ENCODE measurements around the gene SAP30BP. TPM values are rescaled to one million over a fixed set of nuclear protein-coding genes. Genes with fewer than 3 reads are reported as not detected.

The SAP30BP gene
- total RNA-seq, 1 experiment from 2014 or later = 26.5 TPM

DNA sequence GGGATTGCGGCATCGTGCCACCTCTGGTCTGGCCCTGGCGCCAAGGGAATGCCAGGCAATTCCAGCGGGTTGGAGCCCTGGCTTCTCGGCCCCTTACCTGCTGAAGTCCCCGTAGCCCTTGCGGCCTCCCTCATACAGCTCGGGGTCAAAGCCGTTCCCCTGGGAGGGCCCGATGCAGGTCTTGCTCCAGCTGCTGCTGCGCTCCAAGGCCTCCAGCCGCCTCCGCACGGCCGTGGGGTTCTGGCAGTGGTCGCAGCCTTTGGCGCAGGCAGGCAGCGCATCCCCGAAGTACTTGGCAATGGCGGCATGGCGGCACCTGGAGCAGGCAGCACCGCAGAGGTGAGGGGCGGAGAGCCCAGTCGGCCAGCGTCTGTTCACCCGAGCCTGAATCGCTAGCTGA, 35.8 kb upstream of the SAP30BP start:
- no peaks in the 10 kb centered on the region for H3K9me2 ChIP-seq (replicated peaks; ENCODE audit: insufficient read depth, low read length)
- no peak overlapping the region for H3K4me3 ChIP-seq (ENCODE audit: low read length)
- H3K4me1 ChIP-seq (ENCODE audit: low read length) = peaks cover 18% of the 10 kb centered on the region
- H4K20me1 ChIP-seq (ENCODE audit: insufficient read depth, low read depth, low read length) = peaks cover 13% of the 10 kb centered on the region; the same call in 1 of the 2 replicates
- H3K9me3 ChIP-seq (ENCODE audit: low read length) = no peaks in the 10 kb centered on the region
- DNase-seq = no peak
- H3K9ac ChIP-seq (ENCODE audit: low read length) = no peak overlapping the region
- H2AFZ ChIP-seq (ENCODE audit: low read length) = no peak overlapping the region
- no peak overlapping the region for H3K27ac ChIP-seq (ENCODE audit: low read length)
- no peaks in the 10 kb centered on the region for H3K36me3 ChIP-seq (ENCODE audit: insufficient read depth, low read length)
- no peaks in the 10 kb centered on the region for H3K27me3 ChIP-seq (ENCODE audit: low read length)
- no peaks in the 10 kb centered on the region for H3K79me2 ChIP-seq (ENCODE audit: low read length)
- H3K4me2 ChIP-seq (ENCODE audit: low read depth, low read length, poor library complexity, severe bottlenecking) = no peak overlapping the region

DNA sequence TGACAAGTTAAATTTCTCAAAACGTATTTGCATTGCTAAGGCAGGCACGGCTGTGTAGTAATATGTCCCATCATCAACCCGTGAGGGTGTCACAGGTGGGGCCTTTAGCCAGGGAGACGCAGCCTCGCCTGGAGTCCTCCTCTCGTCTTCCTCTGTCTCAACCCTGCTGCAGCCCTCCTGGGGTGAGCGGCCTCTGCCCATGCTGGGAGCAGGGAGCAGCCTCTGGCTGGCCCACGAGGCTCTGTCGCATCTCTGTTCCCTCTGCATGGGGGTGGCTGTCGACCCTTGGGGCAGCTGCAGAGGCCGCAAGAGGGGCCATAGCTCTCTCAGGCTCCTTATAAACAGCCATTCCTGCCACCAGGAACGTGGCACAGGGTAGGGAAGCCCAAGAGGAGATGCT, 34.7 kb upstream of the SAP30BP start:
- Histone ChIP-seq H3K4me1 (ENCODE audit: low read length) (peaks cover 18% of the 10 kb centered on the region), H4K20me1 (ENCODE audit: insufficient read depth, low read depth, low read length) (peaks cover 18% of the 10 kb centered on the region; the same call in 1 of the 2 replicates), H3K27ac (ENCODE audit: low read length) (no peak overlapping the region), H3K9me3 (ENCODE audit: low read length) (no peaks in the 10 kb centered on the region), H3K36me3 (ENCODE audit: insufficient read depth, low read length) (no peaks in the 10 kb centered on the region), H2AFZ (ENCODE audit: low read length) (no peak overlapping the region), H3K27me3 (ENCODE audit: low read length) (no peaks in the 10 kb centered on the region), H3K9me2 (replicated peaks; ENCODE audit: insufficient read depth, low read length) (no peaks in the 10 kb centered on the region), H3K4me2 (ENCODE audit: low read depth, low read length, poor library complexity, severe bottlenecking) (no peak overlapping the region), H3K9ac (ENCODE audit: low read length) (no peak overlapping the region), H3K4me3 (ENCODE audit: low read length) (no peak overlapping the region), H3K79me2 (ENCODE audit: low read length) (no peaks in the 10 kb centered on the region)
- no peak for DNase-seq

DNA sequence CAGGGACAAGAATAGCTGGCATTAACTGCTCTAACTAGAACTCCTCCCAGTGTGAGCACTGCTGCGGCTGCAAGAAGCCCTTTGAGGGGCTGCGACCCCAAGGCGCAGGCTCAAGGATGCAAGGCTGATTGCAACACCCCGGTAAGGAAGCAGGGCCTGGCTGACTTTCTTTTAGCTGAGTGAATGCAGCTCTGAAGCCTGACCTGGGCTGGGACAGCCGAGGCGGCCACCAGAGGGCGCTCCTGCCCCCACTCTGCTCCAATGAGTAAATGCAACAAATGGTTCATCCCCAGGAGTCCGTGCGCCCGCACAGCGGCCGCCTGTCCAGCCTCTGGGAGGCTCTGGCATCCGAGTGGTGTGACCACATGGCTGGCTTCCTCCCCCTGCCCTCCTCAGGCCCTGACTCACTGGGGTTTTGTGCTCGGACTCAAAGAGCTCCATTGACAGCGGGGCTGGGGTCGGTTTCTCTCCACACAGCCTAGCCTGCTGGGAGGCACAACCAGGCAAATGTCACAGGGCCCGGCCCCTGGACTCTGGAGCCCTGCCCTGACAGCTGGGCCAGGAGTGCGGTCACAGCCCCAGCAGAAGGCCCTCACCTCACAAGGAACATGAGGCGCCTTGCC, 34.2 kb upstream of the SAP30BP start, which contains the start of gene SMIM5:
Gene SMIM5, plus strand, starts transcription at position 572 of the 623 bp plus-strand sequence. CDS start 6,768 bp downstream, outside the sequence.
- Histone ChIP-seq H3K27me3 (ENCODE audit: low read length) (no peaks in the 10 kb centered on the region), H3K9ac (ENCODE audit: low read length) (no peak within 1 kb of the TSS), H2AFZ (ENCODE audit: low read length) (no peak within 1 kb of the TSS), H3K9me2 (replicated peaks; ENCODE audit: insufficient read depth, low read length) (no peaks in the 10 kb centered on the region), H3K36me3 (ENCODE audit: insufficient read depth, low read length) (no peaks in the 10 kb centered on the region), H3K27ac (ENCODE audit: low read length) (no peak within 1 kb of the TSS), H3K9me3 (ENCODE audit: low read length) (no peaks in the 10 kb centered on the region), H3K4me1 (ENCODE audit: low read length) (peaks cover 18% of the 10 kb centered on the region), H4K20me1 (ENCODE audit: insufficient read depth, low read depth, low read length) (peaks cover 21% of the 10 kb centered on the region; the same call in 1 of the 2 replicates), H3K4me2 (ENCODE audit: low read depth, low read length, poor library complexity, severe bottlenecking) (peak within 1 kb of the TSS; percentile 23), H3K79me2 (ENCODE audit: low read length) (no peaks in the 10 kb centered on the region), H3K4me3 (ENCODE audit: low read length) (no peak within 1 kb of the TSS)
- DNase-seq = peak; percentile 86

DNA sequence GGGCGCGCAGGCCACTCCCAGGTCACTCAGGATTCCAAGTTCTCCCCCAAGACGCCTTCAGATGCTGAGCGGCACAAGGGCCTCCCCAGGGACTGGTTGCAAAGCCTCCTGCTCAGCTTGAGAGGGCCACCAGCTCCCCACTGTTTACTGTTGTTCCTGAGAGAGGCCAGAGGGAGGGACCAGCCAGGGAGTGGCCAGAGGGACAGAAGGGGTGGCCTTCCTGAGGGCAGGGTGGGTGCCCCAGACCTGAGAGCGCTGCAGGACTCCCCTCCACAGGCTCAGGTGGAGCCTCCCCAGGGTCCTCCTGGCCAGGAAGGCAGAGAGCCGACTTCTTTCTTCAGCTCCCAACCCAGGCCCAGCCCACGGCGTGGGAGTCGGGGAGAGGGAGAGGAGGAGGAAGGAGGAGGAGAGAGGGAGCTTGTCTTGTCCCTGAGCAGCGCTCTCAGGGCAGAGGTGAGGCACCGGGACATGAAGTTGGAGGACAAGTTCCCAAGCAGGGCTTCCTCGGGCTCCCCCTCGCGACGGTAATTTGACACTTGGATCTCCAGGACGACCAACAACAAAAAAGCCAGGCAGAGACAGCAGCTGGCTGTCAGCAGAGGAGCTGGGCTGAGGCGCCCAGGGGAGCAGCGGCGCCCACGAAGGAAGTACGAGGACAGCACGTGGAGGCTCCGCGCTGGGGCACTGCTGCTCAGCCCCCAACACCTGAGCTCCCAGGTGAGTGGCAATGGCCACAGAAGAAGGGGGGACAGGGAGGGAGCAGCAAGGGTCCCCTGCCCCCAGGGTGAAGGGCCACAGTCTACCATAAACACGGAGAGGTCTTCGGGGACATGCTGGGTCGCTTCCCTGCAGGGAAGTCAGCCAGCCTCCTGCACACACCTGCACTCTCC, 33.4 kb upstream of the SAP30BP start:
- Histone ChIP-seq H3K4me2 (ENCODE audit: low read depth, low read length, poor library complexity, severe bottlenecking) (peak overlapping the region; percentile 23), H3K4me1 (ENCODE audit: low read length) (peaks cover 18% of the 10 kb centered on the region), H3K79me2 (ENCODE audit: low read length) (no peaks in the 10 kb centered on the region), H3K4me3 (ENCODE audit: low read length) (no peak overlapping the region), H4K20me1 (ENCODE audit: insufficient read depth, low read depth, low read length) (peaks cover 21% of the 10 kb centered on the region; the same call in 1 of the 2 replicates), H3K9me2 (replicated peaks; ENCODE audit: insufficient read depth, low read length) (no peaks in the 10 kb centered on the region), H3K36me3 (ENCODE audit: insufficient read depth, low read length) (no peaks in the 10 kb centered on the region), H3K9me3 (ENCODE audit: low read length) (no peaks in the 10 kb centered on the region), H3K27me3 (ENCODE audit: low read length) (no peaks in the 10 kb centered on the region), H3K27ac (ENCODE audit: low read length) (no peak overlapping the region), H2AFZ (ENCODE audit: low read length) (no peak overlapping the region), H3K9ac (ENCODE audit: low read length) (no peak overlapping the region)
- peak; percentile 91 for DNase-seq

DNA sequence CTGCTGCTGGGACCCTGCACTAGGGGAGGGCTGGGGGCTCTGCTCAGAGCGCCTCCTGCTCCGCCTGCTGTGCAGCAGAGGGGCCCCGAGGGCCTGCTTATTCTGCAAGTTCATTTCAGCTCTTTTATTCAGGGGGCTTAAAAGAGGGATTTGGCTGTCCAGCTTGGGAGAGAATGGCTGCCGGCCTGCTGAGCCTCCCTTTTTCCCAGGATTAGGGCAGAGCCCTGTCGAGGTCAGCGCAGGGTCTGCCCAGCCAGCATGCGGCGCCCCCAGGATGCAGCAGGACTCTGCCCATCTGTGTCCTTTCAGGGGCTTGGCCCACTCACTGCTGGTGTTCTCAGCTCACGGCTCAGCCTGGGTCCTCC, 32.8 kb upstream of the SAP30BP start:
- H3K9me3 ChIP-seq (ENCODE audit: low read length) = no peaks in the 10 kb centered on the region
- peak overlapping the region; percentile 23 for H3K4me2 ChIP-seq (ENCODE audit: low read depth, low read length, poor library complexity, severe bottlenecking)
- no peak overlapping the region for H3K9ac ChIP-seq (ENCODE audit: low read length)
- peaks cover 18% of the 10 kb centered on the region for H3K4me1 ChIP-seq (ENCODE audit: low read length)
- DNase-seq = no peak
- no peak overlapping the region for H3K27ac ChIP-seq (ENCODE audit: low read length)
- H3K4me3 ChIP-seq (ENCODE audit: low read length) = no peak overlapping the region
- H4K20me1 ChIP-seq (ENCODE audit: insufficient read depth, low read depth, low read length) = peaks cover 21% of the 10 kb centered on the region; the same call in 1 of the 2 replicates
- no peaks in the 10 kb centered on the region for H3K27me3 ChIP-seq (ENCODE audit: low read length)
- no peak overlapping the region for H2AFZ ChIP-seq (ENCODE audit: low read length)
- H3K36me3 ChIP-seq (ENCODE audit: insufficient read depth, low read length) = no peaks in the 10 kb centered on the region
- H3K9me2 ChIP-seq (replicated peaks; ENCODE audit: insufficient read depth, low read length) = no peaks in the 10 kb centered on the region
- no peaks in the 10 kb centered on the region for H3K79me2 ChIP-seq (ENCODE audit: low read length)

DNA sequence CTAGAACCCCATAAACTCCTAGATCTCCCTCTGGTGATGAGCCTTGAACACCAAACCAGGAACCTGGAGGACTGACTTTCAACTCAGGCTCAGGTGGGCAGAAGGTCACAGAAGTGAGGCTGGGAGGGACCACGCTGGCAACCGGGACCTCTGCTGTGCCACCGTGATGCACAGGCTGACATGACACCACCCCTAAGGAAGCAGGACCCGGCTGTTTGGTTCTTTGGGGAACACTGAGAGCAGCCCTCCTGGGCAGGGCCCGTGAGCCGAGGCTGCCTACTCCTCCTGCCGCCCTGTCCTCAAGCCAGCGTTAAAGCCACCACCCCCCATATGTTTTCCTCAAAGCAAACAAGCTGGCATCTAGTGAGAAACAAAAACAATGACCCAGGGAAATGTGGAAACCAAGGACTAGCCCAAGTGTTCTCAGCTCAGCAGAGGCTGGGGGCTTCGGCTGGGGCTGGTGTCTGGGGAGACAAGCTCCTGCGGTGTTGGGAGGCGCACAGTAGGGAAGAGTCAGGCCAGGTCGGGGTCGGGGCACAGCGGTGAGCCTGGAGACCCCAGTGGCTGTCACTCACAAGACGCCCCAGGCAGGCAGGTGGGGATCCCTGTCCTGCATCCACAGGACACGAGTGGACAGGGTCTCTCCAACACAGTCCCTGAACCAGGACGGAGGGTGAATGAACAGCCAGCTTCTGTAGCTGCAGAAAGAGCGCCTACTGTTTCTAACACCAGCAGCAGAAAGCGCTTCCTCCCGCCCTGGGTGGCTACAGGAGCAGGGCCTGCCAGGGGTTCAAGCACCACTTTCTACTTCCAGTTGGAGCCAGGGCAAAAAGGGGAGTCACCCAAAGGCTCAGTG, 32.2 kb upstream of the SAP30BP start:
- no peak overlapping the region for H3K4me3 ChIP-seq (ENCODE audit: low read length)
- peaks cover 18% of the 10 kb centered on the region for H3K4me1 ChIP-seq (ENCODE audit: low read length)
- H3K9me3 ChIP-seq (ENCODE audit: low read length) = no peaks in the 10 kb centered on the region
- no peaks in the 10 kb centered on the region for H3K79me2 ChIP-seq (ENCODE audit: low read length)
- no peak overlapping the region for H3K9ac ChIP-seq (ENCODE audit: low read length)
- peaks cover 21% of the 10 kb centered on the region; the same call in 1 of the 2 replicates for H4K20me1 ChIP-seq (ENCODE audit: insufficient read depth, low read depth, low read length)
- H3K27ac ChIP-seq (ENCODE audit: low read length) = no peak overlapping the region
- no peaks in the 10 kb centered on the region for H3K36me3 ChIP-seq (ENCODE audit: insufficient read depth, low read length)
- H2AFZ ChIP-seq (ENCODE audit: low read length) = no peak overlapping the region
- no peaks in the 10 kb centered on the region for H3K27me3 ChIP-seq (ENCODE audit: low read length)
- DNase-seq = no peak
- H3K4me2 ChIP-seq (ENCODE audit: low read depth, low read length, poor library complexity, severe bottlenecking) = no peak overlapping the region
- no peaks in the 10 kb centered on the region for H3K9me2 ChIP-seq (replicated peaks; ENCODE audit: insufficient read depth, low read length)

DNA sequence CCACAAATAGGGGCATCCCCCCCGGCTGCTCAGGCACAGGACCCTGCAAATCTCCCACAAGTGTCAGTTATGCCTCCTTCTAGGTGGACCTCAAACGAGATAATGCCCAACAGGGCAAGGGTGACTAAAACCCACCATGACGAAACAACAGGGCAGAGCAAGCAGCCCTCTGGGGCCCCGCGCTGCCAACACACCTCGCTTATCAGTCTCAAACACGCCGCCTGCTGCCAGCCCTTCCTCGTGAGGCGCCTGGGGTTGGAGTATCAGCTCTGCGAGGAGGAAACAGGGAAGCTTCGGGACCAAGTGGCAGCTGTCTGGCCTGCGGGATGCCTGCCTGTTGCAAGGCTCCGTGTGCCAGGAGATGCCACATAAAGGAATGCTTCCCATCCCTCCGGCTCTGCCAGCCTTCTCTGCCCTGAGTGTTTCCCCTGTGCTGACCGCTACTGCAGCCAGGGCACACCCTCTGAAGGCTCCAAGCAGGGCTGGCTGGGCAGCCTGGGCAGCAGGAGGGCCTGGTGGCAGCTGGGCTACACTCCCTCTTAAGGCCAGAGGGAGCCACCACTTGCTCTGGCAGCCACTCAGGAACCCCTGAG, 31.4 kb upstream of the SAP30BP start:
- no peak for DNase-seq
- peaks cover 18% of the 10 kb centered on the region for H3K4me1 ChIP-seq (ENCODE audit: low read length)
- no peak overlapping the region for H3K9ac ChIP-seq (ENCODE audit: low read length)
- no peaks in the 10 kb centered on the region for H3K79me2 ChIP-seq (ENCODE audit: low read length)
- H3K36me3 ChIP-seq (ENCODE audit: insufficient read depth, low read length) = no peaks in the 10 kb centered on the region
- H4K20me1 ChIP-seq (ENCODE audit: insufficient read depth, low read depth, low read length) = peaks cover 21% of the 10 kb centered on the region; the same call in 1 of the 2 replicates
- H3K27me3 ChIP-seq (ENCODE audit: low read length) = no peaks in the 10 kb centered on the region
- H3K4me3 ChIP-seq (ENCODE audit: low read length) = no peak overlapping the region
- no peak overlapping the region for H2AFZ ChIP-seq (ENCODE audit: low read length)
- no peak overlapping the region for H3K27ac ChIP-seq (ENCODE audit: low read length)
- H3K4me2 ChIP-seq (ENCODE audit: low read depth, low read length, poor library complexity, severe bottlenecking) = no peak overlapping the region
- H3K9me2 ChIP-seq (replicated peaks; ENCODE audit: insufficient read depth, low read length) = no peaks in the 10 kb centered on the region
- no peaks in the 10 kb centered on the region for H3K9me3 ChIP-seq (ENCODE audit: low read length)
